OCI-LY7 (cell line): Measurements from ENCODE around the gene NVL.

Experiments
- CTCF ChIP-seq: fragments of 200-600 bp; sonication (generic); conservative IDR thresholded peaks from 2 replicates; pipeline ENCODE4 v1.5.1; 2014; ENCODE audit warnings: mild to moderate bottlenecking, antibody characterized with exemption, low read length, moderate library complexity, mixed read lengths
- EZH2phosphoT487 ChIP-seq: fragments of 200-600 bp; sonication (generic); IDR thresholded peaks from 2 replicates; pipeline ENCODE4 v1.6.1; 2018; ENCODE audit warnings: low read depth, borderline replicate concordance, mild to moderate bottlenecking, mixed run types, antibody characterized with exemption, low read length, moderate library complexity, mixed read lengths

- TF ChIP-seq CTCF (no peak), EZH2phosphoT487 (no peak)
Observed at GRCh38 chr1:224201853-224202252, 128.1 kb downstream of the NVL start.
